NCI-H2171 (cell line): Measurements from ENCODE around the gene RPL23.
A peak's percentile ranks its signal among the peaks of the same experiment; 100 is the strongest.

Experiments used
- DNase-seq: peaks from one replicate; lab custom pipeline; 2025; lab: John Stamatoyannopoulos, UW

Gene RPL23

DNA sequence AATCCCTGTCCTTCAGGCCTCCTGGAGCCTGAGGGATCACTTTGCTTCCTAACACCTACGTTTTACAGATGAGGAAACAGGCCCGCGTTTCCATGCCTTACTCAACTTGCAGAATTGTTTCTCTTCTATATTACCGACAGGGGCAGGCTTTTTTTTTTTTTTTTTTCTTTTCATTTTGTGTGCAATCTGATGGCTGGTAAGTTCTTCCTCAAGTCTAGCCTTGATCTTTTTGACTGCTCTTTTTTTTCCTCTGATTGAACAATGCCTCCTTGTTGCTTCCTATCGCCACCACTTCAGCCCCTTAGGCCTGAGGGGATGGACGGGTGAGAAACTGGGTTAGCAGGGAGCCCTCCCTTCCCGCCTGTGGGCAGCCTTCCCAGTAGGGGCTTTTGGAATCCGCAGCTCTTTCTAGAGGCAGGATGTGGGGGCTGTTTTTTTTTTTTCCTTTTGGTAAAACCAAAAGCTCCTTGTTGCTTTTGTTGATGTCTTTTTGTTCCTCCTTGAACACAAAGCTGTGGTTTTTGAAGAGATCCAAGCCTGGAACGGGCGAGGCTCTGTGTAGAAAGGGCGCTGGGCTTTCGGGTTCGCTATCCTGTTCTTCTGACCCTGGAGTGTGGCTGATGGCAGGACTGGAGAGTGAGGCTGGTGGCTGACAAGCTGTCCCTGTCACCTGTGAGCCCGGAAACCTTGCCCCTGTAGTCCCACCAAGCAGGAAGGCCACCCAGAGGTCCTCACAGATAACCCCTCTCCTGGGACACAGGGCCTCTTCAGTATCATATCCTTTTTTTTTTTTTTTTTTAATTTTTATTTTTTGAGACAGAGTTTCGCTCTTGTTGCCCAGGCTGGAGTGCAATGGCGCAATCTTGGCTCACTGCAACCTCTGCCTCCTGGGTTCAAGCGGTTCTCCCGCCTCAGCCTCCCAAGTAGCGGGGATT is 30.3 kb upstream of the RPL23 start:
- DNase-seq, result no peak

DNA sequence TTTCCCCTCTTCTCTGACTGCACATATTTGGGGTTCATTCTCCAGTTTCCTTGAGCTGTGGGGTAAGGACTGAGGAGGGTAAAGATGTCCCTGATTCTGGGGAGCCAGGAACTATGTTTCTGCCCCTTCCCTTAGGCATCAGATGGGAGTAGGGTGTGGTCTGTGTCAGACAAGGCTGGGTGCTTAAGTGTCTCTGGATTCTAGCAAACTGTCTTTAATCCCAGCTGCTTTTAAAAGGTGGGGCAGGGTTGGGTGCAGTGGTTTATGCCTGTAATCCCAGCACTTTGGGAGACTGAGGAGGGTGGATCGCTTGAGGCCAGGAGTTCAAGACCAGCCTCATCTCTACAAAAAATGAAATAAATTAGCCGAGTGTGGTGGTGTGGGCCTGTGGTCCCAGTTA is 29.3 kb upstream of the RPL23 start:
- no peak for DNase-seq

DNA sequence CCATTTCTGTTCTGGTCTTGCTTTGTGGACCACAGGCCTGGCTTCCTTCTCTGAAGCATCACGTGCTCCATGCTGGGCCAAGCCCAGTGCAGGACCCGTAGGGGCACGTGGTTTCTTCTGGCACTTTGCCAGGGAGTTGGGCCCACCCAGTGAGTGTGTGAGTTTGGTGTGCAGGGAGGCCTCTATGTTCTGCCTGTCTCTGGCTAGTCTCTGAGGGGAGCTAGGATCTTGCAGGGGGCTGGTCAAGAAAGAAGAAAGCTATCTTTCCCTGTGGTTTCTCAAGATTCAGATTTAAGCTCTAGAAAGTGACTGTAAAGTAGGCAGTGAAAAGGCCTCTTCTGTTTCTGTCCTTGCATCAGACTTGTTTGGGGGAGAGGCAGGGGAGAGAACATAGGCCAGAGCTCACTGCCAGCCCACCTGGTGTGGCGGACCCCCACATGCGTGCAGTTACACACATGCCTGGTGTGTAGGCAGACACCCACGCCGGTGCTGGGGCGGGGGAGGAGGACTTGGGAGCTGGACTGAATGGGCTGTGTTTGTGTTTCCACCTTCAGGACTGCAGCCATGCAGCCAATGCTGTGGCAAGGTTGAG is 28.2 kb upstream of the RPL23 start:
- DNase-seq, result no peak

DNA sequence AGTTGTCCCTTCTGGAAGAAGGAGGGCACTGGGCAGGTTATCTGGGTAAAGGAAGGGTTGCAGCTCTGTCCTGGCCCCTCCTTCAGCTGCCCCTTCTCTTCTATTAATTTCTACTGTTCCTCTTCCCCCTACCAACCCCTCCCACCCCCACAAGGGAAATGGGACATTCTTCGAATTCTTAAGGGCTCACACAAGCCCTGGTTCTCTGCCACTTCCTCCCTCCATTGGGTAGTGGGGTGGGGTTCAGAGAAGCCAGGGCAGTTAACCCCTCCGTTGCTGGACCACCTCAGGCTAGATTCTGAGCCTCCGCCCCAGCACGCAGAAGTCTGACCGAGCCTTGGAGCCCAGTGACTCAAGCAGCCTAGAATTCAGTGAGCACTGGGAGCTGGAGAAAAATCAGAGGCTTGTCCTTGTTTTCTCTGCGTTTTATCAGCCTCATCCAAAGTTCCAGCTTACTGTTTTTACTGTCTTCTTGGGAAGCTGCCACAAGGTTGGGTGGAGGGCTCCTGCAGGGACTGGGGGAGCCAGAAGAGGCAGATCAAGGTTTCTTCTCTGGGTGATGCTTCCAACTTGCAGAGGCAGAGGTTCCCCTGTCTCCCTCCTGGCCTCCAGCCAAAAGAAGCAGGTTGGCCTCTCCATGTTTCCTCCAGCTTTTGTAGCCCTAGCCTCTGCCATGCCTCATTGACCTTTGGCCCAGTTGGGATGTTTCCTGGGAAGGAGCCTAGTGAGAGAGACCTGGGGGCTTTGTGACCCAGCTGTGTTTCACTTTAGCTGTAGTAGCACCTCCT is 26.6 kb upstream of the RPL23 start:
- peak; percentile 43 for DNase-seq

DNA sequence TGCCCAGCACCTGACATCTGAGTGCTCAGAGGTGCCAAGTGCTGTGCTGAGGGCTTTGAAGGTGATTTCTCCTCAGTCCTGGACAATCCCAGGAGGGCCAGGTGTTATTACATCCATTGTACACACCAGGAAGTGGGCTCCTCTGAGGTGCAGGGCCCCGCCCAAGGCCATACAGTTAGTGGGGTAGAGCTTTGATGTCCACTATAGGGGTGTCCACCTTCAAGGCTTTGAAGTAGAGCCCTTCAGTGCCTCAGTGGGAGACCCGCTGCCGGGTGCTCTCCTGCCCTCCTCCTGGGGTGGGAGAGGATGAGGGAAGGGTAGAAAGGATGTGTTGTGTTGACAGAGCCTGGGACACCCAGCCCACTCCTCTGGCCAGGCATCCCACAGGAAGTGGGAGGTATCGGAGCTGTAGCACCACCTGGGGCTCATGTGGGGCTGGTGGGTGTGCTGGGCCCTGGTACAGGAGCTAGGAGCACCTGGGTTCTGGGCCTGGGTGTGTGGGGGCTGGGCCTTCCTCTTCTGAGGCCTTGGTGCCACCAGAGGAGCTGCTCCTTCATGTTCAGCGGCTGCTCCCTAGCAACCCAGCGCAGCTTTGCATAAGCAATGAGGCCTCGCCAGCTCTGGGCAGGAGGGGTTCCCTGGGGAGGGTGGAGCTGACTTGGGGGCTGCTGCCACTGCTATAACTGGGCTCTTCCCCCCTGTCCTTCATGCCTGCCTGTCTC is 23.8 kb upstream of the RPL23 start:
- DNase-seq, result no peak

DNA sequence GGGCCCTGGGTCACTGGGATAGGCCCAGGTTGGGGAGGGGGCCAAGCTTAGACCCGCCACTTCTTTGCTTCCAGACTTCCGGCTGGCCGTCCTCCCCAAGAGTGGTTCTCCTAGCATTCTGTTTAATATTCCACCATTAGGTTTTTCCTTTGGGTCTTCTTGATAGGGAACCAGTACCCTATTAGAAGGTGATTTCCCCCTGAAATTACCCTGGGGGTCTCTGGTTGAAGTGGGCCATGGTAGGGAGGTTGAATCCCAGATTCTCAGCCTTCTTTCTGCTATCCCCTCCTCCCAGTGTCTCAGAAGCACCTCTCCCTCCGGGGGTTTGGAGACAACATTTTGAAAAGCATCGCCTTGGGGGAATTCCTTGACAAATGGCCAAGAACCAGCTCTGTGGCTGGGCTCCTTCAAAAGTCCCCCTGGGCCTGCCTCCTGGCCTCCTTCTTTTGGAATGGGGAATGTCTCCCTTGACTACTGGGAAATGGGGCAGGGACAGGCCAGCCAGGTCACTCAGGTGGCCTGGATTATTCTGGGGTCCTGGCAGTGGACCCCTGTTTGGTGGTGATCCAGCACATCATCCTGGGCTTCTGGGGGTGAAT is 22.1 kb upstream of the RPL23 start:
- no peak for DNase-seq

DNA sequence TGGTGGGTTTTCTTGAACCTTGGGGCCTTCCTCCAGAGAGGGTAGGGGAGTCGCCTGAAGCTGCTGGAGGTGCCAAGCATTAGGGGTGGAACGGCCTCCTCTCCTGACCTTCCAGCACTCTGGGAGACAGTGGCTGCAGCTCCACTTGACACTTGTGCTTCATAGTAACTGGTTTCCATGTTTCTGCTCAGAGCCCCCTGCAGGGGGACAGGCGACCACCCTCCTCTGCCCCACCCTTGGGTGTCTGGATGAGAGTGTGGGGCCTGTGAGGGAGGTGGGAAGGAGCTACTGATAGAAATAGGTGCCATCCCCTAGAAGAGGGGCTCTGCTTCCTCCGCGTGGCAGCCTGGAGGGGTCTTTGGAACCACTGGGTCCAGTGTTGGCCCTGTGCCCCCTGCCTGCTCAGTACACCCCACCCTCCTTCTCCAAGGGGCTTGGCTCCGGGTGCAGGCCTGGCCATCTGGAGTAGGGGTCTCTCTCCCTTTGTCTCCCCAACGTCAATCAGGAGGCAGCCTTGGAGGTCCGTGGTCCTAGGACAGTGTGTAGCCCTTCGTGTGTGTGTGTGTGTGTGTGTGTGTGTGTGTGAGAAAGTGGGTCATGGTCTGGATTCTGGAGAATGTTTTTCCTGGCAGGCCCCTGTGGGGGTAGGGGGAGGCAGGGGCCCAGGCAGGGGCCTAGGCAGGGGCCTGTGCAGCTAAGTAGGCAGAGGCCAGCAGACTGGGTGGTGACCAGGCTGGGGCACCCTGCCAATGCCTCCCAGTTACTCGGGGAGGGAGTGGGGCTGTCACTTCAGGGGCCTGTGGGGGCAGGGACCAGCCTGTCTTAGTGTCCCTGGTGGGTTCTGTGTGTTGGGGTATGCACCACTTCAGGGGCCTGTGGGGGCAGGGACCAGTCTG is 21.2 kb upstream of the RPL23 start:
- DNase-seq, result no peak

DNA sequence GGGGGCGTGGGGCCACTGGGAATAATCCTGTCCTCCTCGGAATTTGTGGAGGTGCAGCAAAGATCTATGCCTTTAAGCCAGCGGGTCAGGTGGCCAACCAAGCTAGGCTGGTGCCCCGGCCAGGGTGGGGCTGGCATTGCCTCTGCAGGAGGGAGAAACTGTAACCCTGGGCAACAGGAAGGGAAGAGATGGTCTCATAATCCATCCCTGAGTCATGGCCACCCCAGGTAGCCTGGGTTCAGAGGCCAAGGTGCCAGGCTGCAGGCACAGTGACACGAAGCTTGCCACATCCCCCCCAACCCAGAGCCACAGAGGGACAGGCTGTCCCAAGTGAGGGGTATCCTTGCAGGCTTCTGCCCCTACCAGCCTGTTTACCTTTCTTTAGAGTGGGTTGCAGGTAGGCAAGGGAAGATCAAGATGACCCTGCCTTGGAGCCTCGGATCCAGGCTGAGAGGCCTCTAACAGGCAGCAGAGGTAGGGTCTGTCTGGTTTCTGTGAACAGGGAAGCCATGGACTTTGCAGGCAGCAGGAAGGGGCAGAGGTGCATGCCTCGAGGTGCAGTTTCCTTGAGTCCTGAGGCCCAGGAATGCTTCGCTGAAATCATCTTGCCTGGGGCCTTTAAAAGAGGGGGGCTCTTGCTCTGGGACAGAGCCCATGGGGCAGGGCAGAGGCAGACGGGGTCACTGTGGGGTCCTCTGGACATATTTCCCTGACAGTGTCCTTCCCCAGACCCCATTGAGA is 20.3 kb upstream of the RPL23 start:
- no peak for DNase-seq

DNA sequence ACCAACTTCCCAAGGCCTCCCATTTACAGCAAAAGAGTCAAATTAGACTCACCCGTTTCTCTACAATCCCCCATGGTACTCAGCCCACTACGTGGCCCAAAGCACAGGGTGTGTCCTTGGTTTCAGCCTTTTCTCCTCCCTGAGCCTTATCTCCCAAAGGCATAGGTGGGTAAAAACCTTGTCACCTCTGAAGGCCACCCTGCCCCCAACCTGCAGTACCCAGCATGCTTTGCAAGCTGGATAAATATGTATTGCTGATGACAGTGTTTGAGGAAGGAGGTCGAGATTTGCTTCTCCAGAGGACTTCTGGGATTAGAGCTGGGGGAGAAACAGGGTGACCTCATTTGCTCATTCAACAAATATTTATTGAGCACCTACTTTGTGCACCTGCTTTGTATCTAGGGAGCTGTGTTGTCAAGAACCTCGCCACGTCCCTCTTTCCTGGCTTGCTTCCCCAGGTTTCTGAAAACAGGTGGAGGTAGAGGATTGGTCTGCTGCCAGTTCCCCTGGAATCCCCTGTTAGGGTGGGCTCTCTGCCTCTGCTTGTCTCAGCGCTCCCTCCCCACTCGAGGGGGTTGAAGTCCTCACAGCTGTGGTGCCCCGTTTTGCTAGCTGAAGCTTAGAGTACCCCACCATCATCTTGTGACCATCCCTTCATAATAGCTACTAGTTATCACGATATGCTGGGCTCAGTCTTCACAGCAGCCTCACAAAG is 19.3 kb upstream of the RPL23 start:
- no peak for DNase-seq

DNA sequence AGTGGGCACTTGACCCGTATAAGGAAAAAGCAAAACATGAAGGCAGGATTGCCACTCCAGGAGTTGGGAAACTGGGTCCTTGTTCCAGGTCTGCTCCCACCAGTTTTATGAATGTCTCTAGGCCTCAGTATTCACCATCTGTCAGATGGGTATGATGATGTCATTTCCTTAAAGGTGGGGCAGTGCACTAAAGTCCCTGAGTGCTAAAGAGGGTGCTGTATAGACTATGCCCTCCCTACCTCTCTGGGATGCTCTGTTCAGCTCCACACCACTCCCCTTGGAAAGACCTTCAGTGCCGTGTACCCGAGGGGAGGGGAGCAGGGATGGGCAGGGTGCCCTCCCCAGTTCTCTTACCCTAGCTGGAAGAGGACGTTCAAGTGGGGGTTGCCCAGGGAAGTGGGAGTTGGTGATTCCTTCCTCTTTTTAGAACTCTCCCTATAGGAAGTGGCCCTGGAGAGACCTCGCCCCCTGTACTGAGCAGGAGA is 18.5 kb upstream of the RPL23 start:
- DNase-seq, result no peak

DNA sequence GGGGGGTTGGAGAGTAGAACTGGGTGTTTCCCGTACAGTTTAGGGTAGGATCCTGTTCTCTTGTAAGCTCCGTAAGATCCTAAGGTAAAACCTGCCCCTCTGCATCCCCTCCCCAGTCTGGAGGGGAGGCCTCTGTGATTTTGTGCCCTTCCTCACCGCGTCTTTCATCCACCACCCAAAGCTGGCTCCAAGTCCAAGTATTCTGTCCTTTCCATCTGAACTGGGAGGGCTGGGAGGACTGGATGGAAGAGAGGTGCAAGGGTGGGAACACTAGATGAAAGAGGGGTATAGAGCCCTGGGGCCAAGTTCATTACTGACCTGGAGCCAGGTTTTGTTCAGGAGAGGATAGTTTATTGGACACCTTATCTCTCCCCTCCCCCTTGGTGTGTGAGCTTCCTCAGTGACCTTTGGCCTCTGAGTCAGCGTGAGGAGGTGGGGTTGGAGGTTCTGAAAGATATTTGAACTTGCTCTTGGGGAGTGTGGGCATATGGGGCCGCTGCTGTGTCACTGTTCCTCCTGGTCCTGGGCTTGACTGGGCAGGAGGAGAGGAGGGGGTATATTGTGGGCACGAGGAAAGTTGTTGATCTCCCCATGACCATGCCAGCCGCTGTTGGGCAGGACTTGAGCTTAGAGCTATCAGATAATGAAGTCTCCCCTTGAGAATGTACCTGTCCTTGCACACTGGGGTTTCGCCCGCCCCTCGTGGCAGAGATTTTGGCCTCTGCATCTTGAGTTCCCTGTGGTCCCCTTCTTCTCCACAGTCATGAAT is 17.9 kb upstream of the RPL23 start:
- DNase-seq, result no peak

DNA sequence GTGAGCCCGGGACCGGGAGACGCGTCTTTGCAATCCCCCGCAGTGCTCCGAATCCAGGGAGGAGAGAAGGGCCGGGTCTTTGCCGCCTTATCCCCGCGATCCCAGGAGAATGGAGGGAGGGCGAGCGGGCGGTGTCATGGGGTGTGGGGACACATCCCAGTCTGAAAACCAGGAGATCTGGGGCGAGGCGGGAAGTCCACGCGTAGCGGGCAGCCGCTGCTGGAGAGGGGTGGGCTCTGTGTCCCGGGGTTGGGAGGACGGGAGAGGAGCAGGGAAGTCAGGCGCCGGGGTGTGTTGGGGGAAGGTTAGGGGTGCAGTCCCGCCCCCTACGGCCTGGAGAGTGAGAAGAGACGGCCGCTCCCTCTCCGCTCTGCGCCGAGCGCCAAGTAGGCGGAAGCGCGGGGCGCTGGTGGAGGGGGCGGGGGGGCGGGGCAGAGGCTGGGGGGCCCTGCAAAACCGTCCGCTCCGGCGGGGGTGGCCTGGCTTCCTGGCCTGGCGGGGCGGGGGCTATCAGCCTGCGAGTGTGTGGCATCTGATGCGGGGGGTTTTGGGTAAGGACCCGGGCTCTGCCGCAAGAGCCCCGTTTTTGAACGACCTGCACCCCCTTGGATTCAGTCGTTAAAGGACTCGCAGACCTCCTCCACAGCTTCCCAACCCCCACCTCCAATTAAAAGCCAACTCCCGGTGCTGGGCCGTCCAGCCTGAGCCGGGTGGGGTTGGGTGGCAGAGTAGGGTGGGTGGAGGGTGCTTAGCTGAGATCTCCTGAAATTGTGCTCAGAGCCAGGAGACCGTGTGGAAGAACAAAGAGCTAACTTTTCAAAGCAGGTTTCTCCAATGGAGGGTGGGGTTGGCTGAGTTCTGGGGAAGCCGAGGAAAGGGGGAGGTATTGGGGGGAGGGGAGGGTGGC is 17.0 kb upstream of the RPL23 start:
- peak; percentile 29 for DNase-seq

DNA sequence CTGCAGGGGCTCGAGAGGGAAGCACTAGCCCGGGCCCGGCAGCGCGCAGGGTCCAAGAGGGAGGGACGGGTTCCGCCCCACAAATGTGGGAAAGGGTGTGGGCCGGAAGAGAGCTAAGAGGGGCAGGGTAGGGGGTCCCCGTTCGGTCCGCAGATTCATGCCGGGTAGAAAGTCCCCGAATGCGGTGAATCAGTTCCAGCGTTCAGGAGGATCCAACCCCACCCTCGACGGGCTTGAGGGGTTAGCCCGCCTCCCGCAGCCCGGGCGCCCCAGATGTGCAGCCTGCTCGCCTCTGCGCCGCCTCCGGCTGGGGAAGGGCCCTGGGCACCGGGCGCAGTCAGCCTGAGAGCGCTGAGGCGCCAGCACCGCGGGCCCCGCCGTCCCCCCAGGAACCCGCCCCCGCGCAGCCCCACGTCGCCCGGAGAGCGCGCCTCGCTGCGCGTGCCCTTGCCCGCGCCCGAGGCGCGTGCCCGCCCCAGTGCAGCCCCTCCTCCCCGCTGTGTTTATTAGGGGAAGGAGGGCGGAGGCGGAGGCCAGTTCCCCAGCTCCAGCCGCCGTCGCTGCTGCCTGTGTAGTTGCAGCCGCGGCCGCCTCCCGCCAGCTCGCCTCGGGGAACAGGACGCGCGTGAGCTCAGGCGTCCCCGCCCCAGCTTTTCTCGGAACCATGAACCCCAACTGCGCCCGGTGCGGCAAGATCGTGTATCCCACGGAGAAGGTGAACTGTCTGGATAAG is 16.2 kb upstream of the RPL23 start, which contains the start of gene LASP1:
Gene LASP1 (plus strand): TSS at position 533 of the 733 bp plus-strand sequence. CDS start 132 bp downstream, at position 665.
- peak; percentile 80 for DNase-seq

DNA sequence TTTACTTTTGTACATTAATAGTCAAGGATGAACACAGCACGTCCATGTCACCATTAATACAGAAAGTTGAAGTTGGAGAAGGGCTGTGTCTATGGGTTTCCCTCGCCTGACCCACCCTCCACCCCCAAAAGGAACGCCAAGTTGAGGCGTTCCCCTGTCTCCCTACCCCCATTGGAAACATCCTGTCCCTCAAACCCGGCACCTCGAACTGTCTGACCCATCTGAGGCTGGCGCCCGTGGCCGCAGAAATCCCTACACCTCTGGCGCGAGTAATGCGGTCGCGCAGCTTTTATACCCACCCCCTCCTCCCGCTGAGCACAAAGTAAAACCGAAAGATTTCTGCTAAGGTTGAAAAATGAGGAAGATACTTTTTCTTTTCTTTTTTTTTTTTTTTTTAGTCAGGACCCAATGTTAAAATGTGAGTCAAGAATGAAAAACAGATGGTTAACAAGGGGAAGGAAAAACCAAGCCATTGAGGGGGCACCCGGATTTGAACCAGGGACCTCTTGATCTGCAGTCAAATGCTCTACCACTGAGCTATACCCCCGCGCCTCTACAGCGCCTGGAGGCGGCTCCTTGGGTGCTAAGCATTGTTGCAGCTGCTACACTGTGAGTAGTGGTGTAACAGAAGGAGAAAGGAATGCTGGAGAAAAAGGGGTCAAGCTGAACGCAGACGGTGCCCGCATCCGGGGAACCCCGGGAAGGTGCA is 15.4 kb upstream of the RPL23 start:
- peak; percentile 72 for DNase-seq

DNA sequence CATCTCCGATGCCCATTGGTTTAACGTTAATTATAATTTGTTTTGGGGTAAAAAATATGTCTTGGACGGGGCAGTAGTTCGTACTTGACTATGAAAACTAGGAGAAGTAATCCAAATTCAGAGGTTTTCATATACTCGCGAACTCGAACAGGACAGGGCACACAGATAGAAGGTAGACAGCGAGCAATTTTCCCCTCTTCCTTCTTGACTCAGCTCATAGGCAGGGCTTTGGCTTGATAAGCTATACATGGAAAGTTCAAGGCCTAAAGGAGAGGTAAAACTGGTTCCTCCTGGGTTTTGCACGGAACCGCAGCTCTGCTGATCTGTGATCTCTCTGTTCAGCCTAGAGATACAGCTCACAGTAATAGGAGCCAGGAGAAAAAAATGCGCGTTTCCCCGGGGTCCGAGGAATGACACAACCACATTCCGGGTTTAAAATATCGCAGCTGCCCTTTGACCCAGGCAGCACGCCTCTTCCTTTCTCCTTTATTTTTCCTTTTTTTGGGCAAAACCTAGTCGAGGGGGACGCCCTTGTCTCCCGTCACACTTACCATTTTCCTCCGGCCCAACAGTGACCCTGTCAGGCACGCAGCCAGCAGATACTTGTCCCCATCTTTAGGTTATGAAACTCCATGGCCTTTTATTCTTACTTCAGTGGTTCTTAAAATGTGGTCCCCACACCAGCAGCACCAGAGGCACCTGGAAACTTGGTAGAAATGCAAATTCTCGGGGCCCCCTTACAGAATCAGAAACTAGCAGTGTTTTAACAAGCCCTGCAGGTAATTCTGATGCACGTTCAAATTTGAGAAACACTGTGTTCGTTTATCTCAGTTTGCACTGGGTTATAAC is 14.7 kb upstream of the RPL23 start:
- peak; percentile 47 for DNase-seq
